Parathyroid adenoma (tissue), 2 donors: ENCODE results near the gene PLCG2.
"Not testable (repeated sequence)": the region's sequence is repeated elsewhere in the genome, so short reads cannot be mapped to it uniquely, and the experiment has no call there.

Experiments
- H2AFZ ChIP-seq: fragments of 300-600 bp; sonication (generic); one replicate; pipeline ENCODE4 v1.7.0; 2017; ENCODE audit warnings: antibody characterized with exemption, mild to moderate bottlenecking
- H3K27ac ChIP-seq: fragments of 300-600 bp; sonication (generic); one replicate; pipeline ENCODE4 v1.7.0; 2017
- H3K27me3 ChIP-seq: fragments of 300-600 bp; sonication (generic); one replicate; pipeline ENCODE4 v1.7.0; 2017; ENCODE audit warnings: low read length; ENCODE audit not compliant: control insufficient read depth, insufficient read depth
- H3K36me3 ChIP-seq: fragments of 300-600 bp; sonication (generic); one replicate; pipeline ENCODE4 v1.7.0; 2017; ENCODE audit warnings: low read length; ENCODE audit not compliant: control insufficient read depth, insufficient read depth
- H3K4me1 ChIP-seq: fragments of 300-600 bp; sonication (generic); one replicate; pipeline ENCODE4 v1.7.0; 2017; ENCODE audit warnings: control low read depth
- H3K4me2 ChIP-seq: fragments of 300-600 bp; sonication (generic); one replicate; pipeline ENCODE4 v1.7.0; 2017; ENCODE audit warnings: low read length
- H3K4me3 ChIP-seq: fragments of 300-600 bp; sonication (generic); one replicate; pipeline ENCODE4 v1.7.0; 2017; ENCODE audit warnings: low read depth, low read length
- H3K79me2 ChIP-seq: fragments of 300-600 bp; sonication (generic); one replicate; pipeline ENCODE4 v1.7.0; 2017; ENCODE audit warnings: control low read depth
- H3K9ac ChIP-seq: fragments of 300-600 bp; sonication (generic); one replicate; pipeline ENCODE4 v1.7.0; 2017; ENCODE audit warnings: mild to moderate bottlenecking
- H3K9me3 ChIP-seq: fragments of 300-600 bp; sonication (generic); one replicate; pipeline ENCODE4 v1.7.0; 2017; ENCODE audit warnings: low read length; ENCODE audit not compliant: control insufficient read depth
- CTCF ChIP-seq: fragments of 300-600 bp; sonication (generic); IDR thresholded peaks from one replicate; pipeline ENCODE4 v1.7.0; 2017; ENCODE audit warnings: antibody characterized with exemption, mild to moderate bottlenecking
- donor health status: primary hyperparathyroidism.

The PLCG2 gene

GRCh38 chr16:81738783-81739496 is 40.2 kb upstream of the PLCG2 start:
- Histone ChIP-seq H3K27me3 (no peaks in the 10 kb centered on the region), H3K36me3 (no peaks in the 10 kb centered on the region), H3K4me1 (peaks cover 4% of the 10 kb centered on the region), H3K79me2 (no peaks in the 10 kb centered on the region), H3K9me3 (no peaks in the 10 kb centered on the region), H3K9ac (no peak overlapping the region), H3K4me3 (no peak overlapping the region), H3K4me2 (no peak overlapping the region), H2AFZ (no peak overlapping the region), H3K27ac (no peak overlapping the region)
- TF ChIP-seq CTCF, result no peak

- H3K79me2 ChIP-seq, result no peaks in the 10 kb centered on the region
- H3K9ac ChIP-seq, result no peak overlapping the region
- peaks cover 4% of the 10 kb centered on the region for H3K4me1 ChIP-seq
- H3K27me3 ChIP-seq, result no peaks in the 10 kb centered on the region
- no peaks in the 10 kb centered on the region for H3K9me3 ChIP-seq
- no peaks in the 10 kb centered on the region for H3K36me3 ChIP-seq
- no peak for TF ChIP-seq CTCF
- no peak overlapping the region for H3K27ac ChIP-seq
- H2AFZ ChIP-seq, result no peak overlapping the region
- no peak overlapping the region for H3K4me3 ChIP-seq
- H3K4me2 ChIP-seq, result no peak overlapping the region
Observed at GRCh38 chr16:81739503-81739902, 39.6 kb upstream of the PLCG2 start.

GRCh38 chr16:81740169-81740568 is 38.9 kb upstream of the PLCG2 start:
- no peak overlapping the region for H3K4me2 ChIP-seq
- TF ChIP-seq CTCF, result no peak
- H3K27me3 ChIP-seq, result no peaks in the 10 kb centered on the region
- no peak overlapping the region for H3K4me3 ChIP-seq
- H3K27ac ChIP-seq, result no peak overlapping the region
- no peaks in the 10 kb centered on the region for H3K79me2 ChIP-seq
- H2AFZ ChIP-seq, result no peak overlapping the region
- no peaks in the 10 kb centered on the region for H3K9me3 ChIP-seq
- peaks cover 4% of the 10 kb centered on the region for H3K4me1 ChIP-seq
- H3K9ac ChIP-seq, result no peak overlapping the region
- no peaks in the 10 kb centered on the region for H3K36me3 ChIP-seq

GRCh38 chr16:81741430-81741770 is 37.7 kb upstream of the PLCG2 start:
- H3K9ac ChIP-seq, H3K27ac ChIP-seq: not testable (repeated sequence)

GRCh38 chr16:81744385-81744784 is 34.7 kb upstream of the PLCG2 start:
- Histone ChIP-seq H3K9ac (no peak overlapping the region), H2AFZ (no peak overlapping the region), H3K27ac (no peak overlapping the region), H3K4me3 (no peak overlapping the region), H3K4me1 (no peaks in the 10 kb centered on the region), H3K36me3 (no peaks in the 10 kb centered on the region), H3K4me2 (no peak overlapping the region), H3K79me2 (no peaks in the 10 kb centered on the region), H3K27me3 (no peaks in the 10 kb centered on the region), H3K9me3 (no peaks in the 10 kb centered on the region)
- TF ChIP-seq CTCF, result no peak

More at GRCh38 chr16:81741430-81741770, 37.7 kb upstream of the PLCG2 start:
- H3K4me2 ChIP-seq, H3K4me1 ChIP-seq, H3K4me3 ChIP-seq, H2AFZ ChIP-seq, H3K79me2 ChIP-seq, H3K36me3 ChIP-seq, H3K9me3 ChIP-seq, H3K27me3 ChIP-seq: not testable (repeated sequence)
